ENCODE results near the gene JAKMIP1.

DNA sequence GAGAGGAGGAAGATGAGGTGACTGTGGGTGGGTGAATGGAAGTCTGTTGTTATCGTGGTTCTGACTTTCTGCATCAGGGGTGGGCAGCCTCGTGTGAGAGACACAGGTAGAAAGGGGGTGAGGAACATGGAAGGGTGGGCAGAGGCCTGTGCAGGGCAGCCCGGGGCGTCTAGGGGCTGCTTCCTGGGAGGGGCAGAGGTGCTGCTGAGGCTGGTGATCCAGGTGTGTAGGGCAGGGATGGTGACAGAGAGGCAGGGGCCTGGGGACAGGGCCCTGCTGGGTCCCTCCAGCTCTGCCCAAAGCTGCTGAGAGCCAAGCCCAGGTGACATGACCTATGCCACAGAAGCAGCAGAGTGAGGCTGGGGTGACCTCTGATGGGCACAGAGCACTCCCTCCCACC is 92.5 kb downstream of the JAKMIP1 start:
- TF ChIP-seq POLR2A (IDR thresholded peaks at IDR 0.05), result no peak
- TF ChIP-seq, protein P1, sequence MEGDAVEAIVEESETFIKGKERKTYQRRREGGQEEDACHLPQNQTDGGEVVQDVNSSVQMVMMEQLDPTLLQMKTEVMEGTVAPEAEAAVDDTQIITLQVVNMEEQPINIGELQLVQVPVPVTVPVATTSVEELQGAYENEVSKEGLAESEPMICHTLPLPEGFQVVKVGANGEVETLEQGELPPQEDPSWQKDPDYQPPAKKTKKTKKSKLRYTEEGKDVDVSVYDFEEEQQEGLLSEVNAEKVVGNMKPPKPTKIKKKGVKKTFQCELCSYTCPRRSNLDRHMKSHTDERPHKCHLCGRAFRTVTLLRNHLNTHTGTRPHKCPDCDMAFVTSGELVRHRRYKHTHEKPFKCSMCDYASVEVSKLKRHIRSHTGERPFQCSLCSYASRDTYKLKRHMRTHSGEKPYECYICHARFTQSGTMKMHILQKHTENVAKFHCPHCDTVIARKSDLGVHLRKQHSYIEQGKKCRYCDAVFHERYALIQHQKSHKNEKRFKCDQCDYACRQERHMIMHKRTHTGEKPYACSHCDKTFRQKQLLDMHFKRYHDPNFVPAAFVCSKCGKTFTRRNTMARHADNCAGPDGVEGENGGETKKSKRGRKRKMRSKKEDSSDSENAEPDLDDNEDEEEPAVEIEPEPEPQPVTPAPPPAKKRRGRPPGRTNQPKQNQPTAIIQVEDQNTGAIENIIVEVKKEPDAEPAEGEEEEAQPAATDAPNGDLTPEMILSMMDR (IDR thresholded peaks at IDR 0.05), result no peak

Measured in lower leg skin (tissue), 3 donors.